DND-41 (cell line): ENCODE data around the gene OSBP2.

Experiments used
- ATAC-seq: fragments of 200-7000 bp; cut with Tn5 transposase; 3 replicates; pipeline ENCODE4 v1.9.1; 2021; ENCODE audit warnings: low read depth; ENCODE audit not compliant: insufficient read depth
- DNase-seq: peaks from one replicate; pipeline ENCODE4 v3.0.0-alpha.2; 2020
- H2AFZ ChIP-seq: 2 replicates; pipeline ENCODE4 v1.6.0; 2012; ENCODE audit warnings: low read depth, low read length
- H3K27ac ChIP-seq: 2 replicates; pipeline ENCODE4 v1.5.1; 2012; ENCODE audit warnings: low read length, inconsistent platforms
- H3K27me3 ChIP-seq: fragments of 200-600 bp; sonication (generic); 2 replicates; pipeline ENCODE4 v1.6.0; 2012; ENCODE audit warnings: low read length, mild to moderate bottlenecking, inconsistent platforms; ENCODE audit not compliant: insufficient read depth, poor library complexity
- H3K36me3 ChIP-seq: 2 replicates; pipeline ENCODE4 v1.5.1; 2012; ENCODE audit warnings: low read length, inconsistent platforms; ENCODE audit not compliant: insufficient read depth
- H3K4me1 ChIP-seq: 2 replicates; pipeline ENCODE4 v1.5.1; 2012; ENCODE audit warnings: mild to moderate bottlenecking, low read length; ENCODE audit not compliant: insufficient read depth
- H3K4me2 ChIP-seq: 2 replicates; pipeline ENCODE4 v1.6.0; 2012; ENCODE audit warnings: mild to moderate bottlenecking, moderate library complexity, low read length, inconsistent platforms; ENCODE audit not compliant: insufficient read depth
- H3K4me3 ChIP-seq, 2 experiments: fragments of 200-600 bp in 1 of 2; shearing (Covaris generic) in 1 of 2; 2 replicates each; pipeline ENCODE4 v1.5.1; 2012 to 2016; ENCODE audit warnings: inconsistent platforms in 2 of 2, low read length in 2 of 2, mild to moderate bottlenecking in 2 of 2, low read depth in 1 of 2, moderate library complexity in 1 of 2
- H3K79me2 ChIP-seq: 2 replicates; pipeline ENCODE4 v1.6.0; 2012; ENCODE audit warnings: low read length, inconsistent platforms; ENCODE audit not compliant: insufficient read depth
- H3K9ac ChIP-seq: 2 replicates; pipeline ENCODE4 v1.6.0; 2012; ENCODE audit warnings: low read depth, mild to moderate bottlenecking, inconsistent platforms, low read length, moderate library complexity
- H3K9me3 ChIP-seq: 2 replicates; pipeline ENCODE4 v1.5.1; 2012; ENCODE audit warnings: low read length, moderate library complexity, mild to moderate bottlenecking, inconsistent platforms; ENCODE audit not compliant: insufficient read depth, severe bottlenecking
- H4K20me1 ChIP-seq: 2 replicates; pipeline ENCODE4 v1.6.0; 2012; ENCODE audit warnings: low read length; ENCODE audit not compliant: insufficient read depth
- CTCF ChIP-seq: IDR thresholded peaks from 2 replicates; pipeline ENCODE4 v1.5.1; 2012; ENCODE audit warnings: borderline replicate concordance, low read length, moderate library complexity, mild to moderate bottlenecking; ENCODE audit not compliant: poor library complexity, severe bottlenecking; ENCODE audit errors: extremely low read depth
- EZH2 ChIP-seq: IDR thresholded peaks from 3 replicates; pipeline ENCODE4 v1.6.1; 2012; ENCODE audit warnings: borderline replicate concordance, low read depth, mild to moderate bottlenecking, moderate library complexity, low read length, inconsistent platforms; ENCODE audit not compliant: severe bottlenecking

The OSBP2 gene

GRCh38 chr22:30880847-30881246 is 186.2 kb downstream of the OSBP2 start:
- H3K27ac ChIP-seq, result no peak overlapping the region
- no peak overlapping the region for H3K4me2 ChIP-seq
- no peaks in the 10 kb centered on the region for H3K4me1 ChIP-seq

GRCh38 chr22:30881361-30882183 is 186.9 kb downstream of the OSBP2 start:
- no peak for TF ChIP-seq EZH2
- no peak for TF ChIP-seq CTCF
- Histone ChIP-seq H2AFZ (no peak overlapping the region), H3K4me1 (no peaks in the 10 kb centered on the region), H3K36me3 (no peaks in the 10 kb centered on the region), H3K27me3 (no peaks in the 10 kb centered on the region), H3K27ac (no peak overlapping the region), H3K79me2 (no peaks in the 10 kb centered on the region), H3K4me3 (no peak overlapping the region), H3K4me2 (no peak overlapping the region), H3K9ac (no peak overlapping the region), H4K20me1 (peaks cover 3% of the 10 kb centered on the region; the same call in 1 of the 2 replicates), H3K9me3 (no peaks in the 10 kb centered on the region)
- no peak for DNase-seq
- no peak for ATAC-seq

More at GRCh38 chr22:30880847-30881246, 186.2 kb downstream of the OSBP2 start:
- Histone ChIP-seq H3K36me3 (no peaks in the 10 kb centered on the region), H3K9ac (no peak overlapping the region), H3K9me3 (no peaks in the 10 kb centered on the region), H3K79me2 (no peaks in the 10 kb centered on the region), H4K20me1 (peaks cover 3% of the 10 kb centered on the region; the same call in 1 of the 2 replicates), H2AFZ (no peak overlapping the region), H3K27me3 (no peaks in the 10 kb centered on the region), H3K4me3 (no peak overlapping the region)
- no peak for ATAC-seq
- no peak for TF ChIP-seq CTCF
- no peak for TF ChIP-seq EZH2
- no peak for DNase-seq

GRCh38 chr22:30882184-30882717 is 187.6 kb downstream of the OSBP2 start:
- no peaks in the 10 kb centered on the region for H3K27me3 ChIP-seq
- H3K36me3 ChIP-seq, result no peaks in the 10 kb centered on the region
- ATAC-seq, result no peak
- H4K20me1 ChIP-seq, result 0 out of 2 replicates have a peak, but pooled peaks cover 3% of the 10 kb centered on the region
- H3K4me1 ChIP-seq, result no peaks in the 10 kb centered on the region
- H3K27ac ChIP-seq, result no peak overlapping the region
- no peak overlapping the region for H3K4me3 ChIP-seq
- H3K79me2 ChIP-seq, result no peaks in the 10 kb centered on the region
- no peak for DNase-seq
- TF ChIP-seq EZH2 (no peak), CTCF (no peak)
- no peak overlapping the region for H3K9ac ChIP-seq
- H2AFZ ChIP-seq, result no peak overlapping the region
- no peaks in the 10 kb centered on the region for H3K9me3 ChIP-seq
- no peak overlapping the region for H3K4me2 ChIP-seq
